Sigmoid colon (tissue), 7 donors: ENCODE data around the gene KLK12. TPM values are rescaled to one million over a fixed set of nuclear protein-coding genes. Genes with fewer than 3 reads are reported as not detected.

Source experiments
- DNase-seq: peaks from one replicate; pipeline ENCODE4 v3.0.0-alpha.2; 2019
- H3K27ac ChIP-seq, 4 donors: fragments of 200-600 bp; sonication (generic); one replicate each; pipeline ENCODE4 v1.5.1; 2016 to 2019; ENCODE audit warnings: mild to moderate bottlenecking in 1 of 4
- H3K27me3 ChIP-seq, 3 donors: fragments of 200-600 bp; sonication (generic); one replicate each; pipeline ENCODE4 v1.5.1; 2019; ENCODE audit warnings: mild to moderate bottlenecking in 1 of 3
- H3K36me3 ChIP-seq, 4 donors: fragments of 200-600 bp; sonication (generic); one replicate each; pipeline ENCODE4 v1.5.1; 2016 to 2019
- H3K4me1 ChIP-seq, 4 donors: fragments of 200-600 bp; sonication (generic); one replicate each; pipeline ENCODE4 v1.5.1; 2017 to 2019
- H3K4me3 ChIP-seq, 4 donors: fragments of 200-600 bp; sonication (generic); one replicate each; pipeline ENCODE4 v1.5.1; 2017 to 2019; ENCODE audit warnings: mild to moderate bottlenecking in 2 of 4, moderate library complexity in 1 of 4
- H3K9me3 ChIP-seq, 4 donors: fragments of 200-600 bp in 3 of 4; sonication (generic) in 3 of 4; one replicate each; pipeline versions ENCODE4 v1.5.1 to v1.6.1; 2013 to 2019
- EP300 ChIP-seq, 4 donors: sonication (generic); formaldehyde crosslinking; IDR thresholded peaks; one replicate each; pipeline ENCODE4 v1.6.1; 2017; ENCODE audit warnings: antibody characterized with exemption in 4 of 4
- POLR2A ChIP-seq, 2 donors: fragments of 450-650 bp; IDR thresholded peaks; one replicate each; pipeline ENCODE4 v1.6.1; 2016; ENCODE audit warnings: antibody characterized with exemption in 2 of 2, mild to moderate bottlenecking in 2 of 2, moderate library complexity in 2 of 2
- POLR2AphosphoS5 ChIP-seq, 4 donors: sonication (generic); formaldehyde crosslinking; IDR thresholded peaks; one replicate each; pipeline ENCODE4 v1.6.1; 2017; ENCODE audit warnings: antibody characterized with exemption in 4 of 4
- WGBS, 2 donors: extraction: QIAGEN DNeasy Blood & Tissue Kit; methylation state at CpG; one replicate each; pipeline ENCODE4 v1.1.7; 2013; 5-methylcytosine and 5-hydroxymethylcytosine counted together
- intact Hi-C: fragments of 100-400 bp; cut with DNase I; formaldehyde crosslinking; loops from one replicate; pipeline ENCODE4 v1.15.1; 2023
- polyA plus RNA-seq, 3 donors: library from polyadenylated mRNA; stranded (reverse); fragments of 200-250 nt; gene quantifications; one replicate each; pipeline ENCODE4 v1.2.3, GENCODE V29; 2013
- total RNA-seq, 4 donors: library from RNA; depleted of rRNA; stranded (reverse); fragments of >200 nt; gene quantifications; one replicate each; pipeline ENCODE4 v1.1.0, GENCODE V29; 2016
- TF ChIP-seq, protein P1 (sequence below), 4 experiments: fragments of 450-650 bp in 3 of 4; fragments of 200-600 bp in 1 of 4; IDR thresholded peaks; one replicate each; pipeline ENCODE4 v1.5.1; 2016 to 2019; ENCODE audit warnings: antibody characterized with exemption in 4 of 4, mild to moderate bottlenecking in 3 of 4, moderate library complexity in 2 of 4
- donor health status: healthy with polysubstance abuse.
- donor health status: Bipolar disorder and iron deficiency.
- donor health status: healthy.

KLK12 gene
- total and polyA plus RNA-seq, 7 donors: 2.6 TPM; not detected in 6

DNA sequence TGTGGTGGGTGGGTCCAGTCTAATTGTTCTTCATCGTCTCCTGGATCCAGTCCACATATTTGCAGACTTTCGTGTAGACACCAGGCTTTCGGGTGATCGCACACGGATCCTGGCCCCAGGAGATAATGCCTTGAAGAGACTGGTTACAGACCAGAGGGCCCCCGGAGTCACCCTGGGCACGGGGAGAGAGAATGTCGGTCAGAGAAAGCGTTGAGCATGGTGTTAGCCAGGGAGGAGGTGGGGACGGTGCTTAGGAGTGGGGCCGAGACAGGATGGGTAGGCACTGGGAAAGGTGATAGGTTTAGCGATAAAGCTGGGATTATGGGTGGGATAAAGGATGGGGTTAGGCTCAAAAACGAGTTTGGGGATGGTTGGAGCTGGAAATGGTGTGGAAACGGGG, 12.3 kb downstream of the KLK12 start:
- peaks cover 10 to 87% (median 50%) of the 10 kb centered on the region in 3 donors for H3K27me3 ChIP-seq
- intact Hi-C loops: loop anchor here (5.0 kb wide), 1 partner anchor 145 kb away; no protein-coding TSS in a partner anchor
- TF ChIP-seq POLR2A (IDR thresholded peaks at IDR 0.05): no peak
- TF ChIP-seq, protein P1, sequence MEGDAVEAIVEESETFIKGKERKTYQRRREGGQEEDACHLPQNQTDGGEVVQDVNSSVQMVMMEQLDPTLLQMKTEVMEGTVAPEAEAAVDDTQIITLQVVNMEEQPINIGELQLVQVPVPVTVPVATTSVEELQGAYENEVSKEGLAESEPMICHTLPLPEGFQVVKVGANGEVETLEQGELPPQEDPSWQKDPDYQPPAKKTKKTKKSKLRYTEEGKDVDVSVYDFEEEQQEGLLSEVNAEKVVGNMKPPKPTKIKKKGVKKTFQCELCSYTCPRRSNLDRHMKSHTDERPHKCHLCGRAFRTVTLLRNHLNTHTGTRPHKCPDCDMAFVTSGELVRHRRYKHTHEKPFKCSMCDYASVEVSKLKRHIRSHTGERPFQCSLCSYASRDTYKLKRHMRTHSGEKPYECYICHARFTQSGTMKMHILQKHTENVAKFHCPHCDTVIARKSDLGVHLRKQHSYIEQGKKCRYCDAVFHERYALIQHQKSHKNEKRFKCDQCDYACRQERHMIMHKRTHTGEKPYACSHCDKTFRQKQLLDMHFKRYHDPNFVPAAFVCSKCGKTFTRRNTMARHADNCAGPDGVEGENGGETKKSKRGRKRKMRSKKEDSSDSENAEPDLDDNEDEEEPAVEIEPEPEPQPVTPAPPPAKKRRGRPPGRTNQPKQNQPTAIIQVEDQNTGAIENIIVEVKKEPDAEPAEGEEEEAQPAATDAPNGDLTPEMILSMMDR (IDR thresholded peaks at IDR 0.05): no peak
- TF ChIP-seq EP300 (IDR thresholded peaks at IDR 0.05): no peak
- no peak for TF ChIP-seq POLR2AphosphoS5 (IDR thresholded peaks at IDR 0.05)
- no peak overlapping the region for H3K27ac ChIP-seq
- DNase-seq: peak; percentile 33
- H3K4me3 ChIP-seq: no peak overlapping the region
- 60 to 65% methylated on average over 14 of the region's 14 CpGs for WGBS, 2 donors
- peaks cover 0 to 18% (median 11%) of the 10 kb centered on the region in 4 donors for H3K4me1 ChIP-seq
- H3K36me3 ChIP-seq: no peaks in the 10 kb centered on the region
- H3K9me3 ChIP-seq: no peaks in the 10 kb centered on the region

DNA sequence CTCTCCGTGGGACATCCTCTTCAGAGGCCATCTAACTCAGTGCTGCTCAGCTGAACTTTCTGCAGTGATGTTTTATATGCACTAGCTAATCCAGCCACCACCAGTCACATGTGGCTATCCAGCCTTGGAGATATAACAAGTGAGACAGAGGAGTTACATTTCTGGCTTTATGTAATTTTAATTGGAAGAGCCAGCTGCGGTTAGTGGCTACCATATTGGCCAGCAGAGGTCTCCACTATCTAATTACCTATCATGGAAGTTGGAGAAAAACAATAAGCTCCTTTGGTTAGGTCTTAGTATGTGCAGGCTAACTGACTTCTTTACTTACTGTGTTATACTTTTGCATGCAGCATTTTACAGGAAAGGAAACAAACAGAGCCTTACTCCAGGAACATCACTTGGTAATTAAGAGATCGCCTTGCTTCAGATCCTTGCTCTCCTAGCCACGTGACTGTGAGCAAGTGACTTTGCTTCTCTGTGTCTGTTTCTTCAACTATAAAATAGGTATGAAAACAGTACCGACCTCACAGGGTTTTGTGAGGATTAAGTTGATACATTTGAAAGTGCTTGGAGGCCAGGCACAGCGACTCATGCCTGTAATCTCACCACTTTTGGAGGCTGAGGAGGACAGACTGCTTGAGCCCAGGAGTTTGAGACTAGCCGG, 13.7 kb downstream of the KLK12 start:
- Histone ChIP-seq H3K27me3 (peaks cover 17 to 87% (median 60%) of the 10 kb centered on the region in 3 donors), H3K4me3 (no peak overlapping the region), H3K4me1 (peaks cover 0 to 26% (median 18%) of the 10 kb centered on the region in 4 donors), H3K27ac (no peak overlapping the region), H3K9me3 (no peaks in the 10 kb centered on the region), H3K36me3 (no peaks in the 10 kb centered on the region)
- no peak for TF ChIP-seq POLR2AphosphoS5 (IDR thresholded peaks at IDR 0.05)
- TF ChIP-seq, protein P1 (IDR thresholded peaks at IDR 0.05): peak in 3 of 4 experiments; percentile 24 to 56 (median 29)
- WGBS, 2 donors: 28 to 37% methylated on average over 7 of the region's 7 CpGs
- intact Hi-C loops: loop anchor here (1.0 to 5.0 kb wide), 2 partner anchors 76 to 146 kb away; no protein-coding TSS in a partner anchor
- no peak for DNase-seq

DNA sequence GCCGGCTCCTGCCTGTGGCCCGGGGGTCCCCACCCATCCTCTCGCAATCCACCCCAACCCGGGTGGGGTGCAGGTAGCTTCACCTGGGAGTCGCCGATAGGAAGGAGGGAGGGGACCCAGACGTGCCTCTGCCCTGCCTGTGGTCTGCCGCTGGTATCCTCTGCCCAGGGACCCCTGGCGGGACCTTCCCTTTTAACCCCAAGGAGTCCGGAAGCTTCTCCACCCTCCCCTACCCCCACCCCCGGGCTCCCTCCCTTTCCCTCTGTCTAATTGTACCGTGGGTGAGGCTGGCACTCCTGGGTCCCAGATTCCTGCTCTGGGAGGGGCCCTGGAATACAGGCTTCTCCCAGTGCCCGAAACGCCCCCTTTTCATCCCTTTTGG, 15.3 kb downstream of the KLK12 start, which contains the start of gene KLK10:
Gene KLK10 (minus strand): TSS at position 166 of the 382 bp plus-strand sequence. CDS start 579 bp downstream, outside the sequence.
- Histone ChIP-seq H3K4me3 (peak within 1 kb of the TSS in 3 of 4 donors; percentile 16 to 26 (median 20)), H3K27ac (peak within 1 kb of the TSS in 1 of 4 donors; percentile 42), H3K4me1 (peaks cover 0 to 26% (median 18%) of the 10 kb centered on the region in 4 donors), H3K27me3 (peaks cover 20 to 88% (median 62%) of the 10 kb centered on the region in 3 donors), H3K9me3 (no peaks in the 10 kb centered on the region), H3K36me3 (no peaks in the 10 kb centered on the region)
- DNase-seq: no peak
- intact Hi-C loops: no loop called here
- WGBS, 2 donors: 2 to 5% methylated on average over 14 of the region's 14 CpGs
- TF ChIP-seq POLR2A (IDR thresholded peaks at IDR 0.05): no peak
- TF ChIP-seq POLR2AphosphoS5 (IDR thresholded peaks at IDR 0.05): no peak

DNA sequence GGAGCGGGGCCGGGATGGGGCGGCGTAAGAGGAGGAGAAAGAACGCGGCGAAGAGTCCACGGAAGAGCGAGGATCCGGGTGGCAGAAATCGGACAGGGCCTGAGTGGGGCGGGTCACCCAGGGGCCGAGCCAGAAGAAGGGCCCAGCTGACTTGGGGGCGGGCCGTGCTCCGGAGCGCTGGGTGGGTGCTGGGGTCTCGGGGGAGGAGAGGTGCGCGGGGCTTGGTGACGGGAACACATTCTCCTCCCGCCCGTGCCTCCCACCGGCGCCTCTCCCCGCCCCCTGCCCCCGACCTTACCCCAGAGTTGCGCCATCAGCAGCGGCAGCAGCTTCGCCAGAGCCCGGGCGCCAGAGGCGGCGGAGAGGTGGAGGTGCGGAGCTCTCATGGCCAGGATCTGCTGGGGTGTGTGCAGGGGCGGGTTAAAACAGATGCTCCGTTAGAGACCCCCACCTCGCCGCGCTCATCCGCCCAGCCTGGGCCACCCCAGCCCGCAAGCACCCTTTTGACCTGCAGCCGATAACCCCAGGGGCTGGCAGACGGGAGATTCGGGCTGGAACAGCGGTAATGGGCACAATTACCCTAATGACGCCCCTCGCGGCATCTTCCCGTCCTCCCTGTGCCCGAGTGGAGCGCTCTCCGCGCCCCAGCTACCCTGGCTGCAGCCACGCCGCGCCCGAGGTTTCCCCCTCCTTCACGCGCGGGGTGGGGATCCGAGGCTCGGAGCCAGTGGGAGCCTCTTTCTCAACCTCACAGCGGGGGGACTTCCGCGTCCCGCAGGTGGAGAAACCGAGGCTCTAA, 15.9 kb downstream of the KLK12 start:
- H3K27ac ChIP-seq: peak overlapping the region in 1 of 4 donors; percentile 42
- WGBS, 2 donors: 3 to 5% methylated on average over 68 of the region's 68 CpGs
- intact Hi-C loops: no loop called here
- no peak for DNase-seq
- no peaks in the 10 kb centered on the region for H3K36me3 ChIP-seq
- peak overlapping the region in 3 of 4 donors; percentile 16 to 26 (median 20) for H3K4me3 ChIP-seq
- no peaks in the 10 kb centered on the region for H3K9me3 ChIP-seq
- H3K4me1 ChIP-seq: peaks cover 0 to 26% (median 18%) of the 10 kb centered on the region in 4 donors
- H3K27me3 ChIP-seq: peaks cover 20 to 88% (median 60%) of the 10 kb centered on the region in 3 donors
- TF ChIP-seq POLR2AphosphoS5 (IDR thresholded peaks at IDR 0.05) (no peak), EP300 (IDR thresholded peaks at IDR 0.05) (no peak), POLR2A (IDR thresholded peaks at IDR 0.05) (no peak)
- TF ChIP-seq, protein P1 (IDR thresholded peaks at IDR 0.05): no peak
